HepG2 (cell line): Measurements from ENCODE around the gene ATXN1L. TPM values are rescaled to one million over a fixed set of nuclear protein-coding genes. Genes with fewer than 3 reads are reported as not detected.
A peak's percentile ranks its signal among the peaks of the same experiment; 100 is the strongest.

Experiments
- ARHGAP35 ChIP-seq: sonication (generic); formaldehyde crosslinking; IDR thresholded peaks from 2 replicates; pipeline ENCODE4 v1.9.0; 2022; ENCODE audit warnings: mild to moderate bottlenecking, inconsistent platforms, moderate library complexity, missing genetic modification reagents, borderline replicate concordance
- CBFB ChIP-seq: sonication (generic); formaldehyde crosslinking; IDR thresholded peaks from 2 replicates; pipeline ENCODE4 v1.4.0; 2020; ENCODE audit warnings: missing genetic modification reagents
- EEA1 ChIP-seq: sonication (generic); formaldehyde crosslinking; IDR thresholded peaks from 2 replicates; pipeline ENCODE4 v1.5.1; 2020; ENCODE audit warnings: mild to moderate bottlenecking, missing genetic modification reagents, borderline replicate concordance
- HNRNPL ChIP-seq: fragments of 200-400 bp; formaldehyde crosslinking; IDR thresholded peaks from 2 replicates; pipeline ENCODE4 v1.6.1; 2017; ENCODE audit warnings: mild to moderate bottlenecking, low read depth, low read length
- JUND ChIP-seq: sonication (generic); formaldehyde crosslinking; IDR thresholded peaks from 2 replicates; pipeline ENCODE4 v1.8.0; 2022; ENCODE audit warnings: mild to moderate bottlenecking, missing genetic modification reagents
- MLX ChIP-seq: IDR thresholded peaks from 2 replicates; pipeline ENCODE4 v1.6.1; 2016
- NCOR1 ChIP-seq: fragments of 200-600 bp; sonication (generic); IDR thresholded peaks from 2 replicates; pipeline ENCODE4 v1.7.0; 2017; ENCODE audit warnings: antibody characterized with exemption, low read length, borderline replicate concordance
- PHF5A ChIP-seq: IDR thresholded peaks from one replicate; pipeline ENCODE4 v1.6.1; 2018; ENCODE audit warnings: low read depth, missing genetic modification reagents; ENCODE audit not compliant: unreplicated experiment
- RXRA ChIP-seq: sonication (generic); formaldehyde crosslinking; IDR thresholded peaks from 2 replicates; pipeline ENCODE4 v1.5.1; 2020; ENCODE audit warnings: missing genetic modification reagents
- ZNF10 ChIP-seq: sonication (generic); formaldehyde crosslinking; IDR thresholded peaks from 2 replicates; pipeline ENCODE4 v1.4.0; 2020; ENCODE audit warnings: mild to moderate bottlenecking, low read depth, missing genetic modification reagents, borderline replicate concordance
- ZNF441 ChIP-seq: sonication (generic); formaldehyde crosslinking; IDR thresholded peaks from 2 replicates; pipeline ENCODE4 v1.7.0; 2021; ENCODE audit warnings: missing genetic modification reagents, borderline replicate concordance
- ZNF660 ChIP-seq: sonication (generic); formaldehyde crosslinking; IDR thresholded peaks from 2 replicates; pipeline ENCODE4 v1.5.1; 2020; ENCODE audit warnings: mild to moderate bottlenecking, low read depth, missing genetic modification reagents, borderline replicate concordance
- ZNF674 ChIP-seq: sonication (generic); formaldehyde crosslinking; IDR thresholded peaks from 2 replicates; pipeline ENCODE4 v1.5.0; 2020; ENCODE audit warnings: low read depth, mild to moderate bottlenecking, missing genetic modification reagents
- ZNF724P ChIP-seq: sonication (generic); formaldehyde crosslinking; IDR thresholded peaks from 2 replicates; pipeline ENCODE4 v1.8.0; 2022; ENCODE audit warnings: missing genetic modification reagents, borderline replicate concordance
- polyA plus RNA-seq, 8 experiments: library from polyadenylated mRNA; depleted of rRNA in 3 of 8; stranded (reverse) in 7 of 8; unstranded in 1 of 8; fragments of >200 nt; fragmentation: Illumina TruSeq in 4 of 8; extraction: Trizol in 4 of 8; gene quantifications; 2 replicates each; pipeline versions ENCODE4 v1.2.1 to v1.2.3, GENCODE V29; 2011 to 2016; ENCODE audit warnings: low read depth in 4 of 8, missing spikeins in 1 of 8, mixed read lengths in 1 of 8; ENCODE audit not compliant: insufficient read depth in 1 of 8
- total RNA-seq, 5 experiments: library from RNA; depleted of rRNA; stranded (reverse); fragments of >200 nt; fragmentation: Illumina TruSeq; extraction: Trizol; gene quantifications; 2 replicates each; pipeline ENCODE4 v1.2.3, GENCODE V29; 2016; ENCODE audit warnings: low read depth in 1 of 5
- TF ChIP-seq, protein P1 (sequence below): sonication (generic); formaldehyde crosslinking; IDR thresholded peaks from 2 replicates; pipeline ENCODE4 v1.8.1; 2023; ENCODE audit warnings: mild to moderate bottlenecking, missing genetic modification reagents
- TF ChIP-seq, protein P2 (sequence below): IDR thresholded peaks from 2 replicates; pipeline ENCODE4 v1.6.1; 2016; ENCODE audit warnings: missing compliant biosample characterization, missing genetic modification reagents, borderline replicate concordance
- TF ChIP-seq, protein P3 (sequence below): sonication (generic); formaldehyde crosslinking; IDR thresholded peaks from 2 replicates; pipeline ENCODE4 v1.4.0; 2020; ENCODE audit warnings: missing genetic modification reagents, mild to moderate bottlenecking, borderline replicate concordance
- TF ChIP-seq, protein P4 (sequence below): sonication (generic); formaldehyde crosslinking; IDR thresholded peaks from 2 replicates; pipeline ENCODE4 v1.9.0; 2022; ENCODE audit warnings: missing genetic modification reagents, mild to moderate bottlenecking, borderline replicate concordance

The ATXN1L gene
- total and polyA plus RNA-seq, 2 of the 13 experiments (the other 11 are each of a cell fraction or from before 2014, with no cell fraction given), result 20.0 to 22.4 TPM

- no peak for TF ChIP-seq MLX (CRISPR knock-in tag)
- 0 out of 2 replicates have a peak, but pooled peaks have one; percentile 61 for TF ChIP-seq HNRNPL
- peak; percentile 68 for TF ChIP-seq ZNF724P (CRISPR knock-in tag)
- TF ChIP-seq ARHGAP35 (CRISPR knock-in tag), result peak; percentile 77; the same call in 1 of the 2 replicates
- TF ChIP-seq, protein P1, sequence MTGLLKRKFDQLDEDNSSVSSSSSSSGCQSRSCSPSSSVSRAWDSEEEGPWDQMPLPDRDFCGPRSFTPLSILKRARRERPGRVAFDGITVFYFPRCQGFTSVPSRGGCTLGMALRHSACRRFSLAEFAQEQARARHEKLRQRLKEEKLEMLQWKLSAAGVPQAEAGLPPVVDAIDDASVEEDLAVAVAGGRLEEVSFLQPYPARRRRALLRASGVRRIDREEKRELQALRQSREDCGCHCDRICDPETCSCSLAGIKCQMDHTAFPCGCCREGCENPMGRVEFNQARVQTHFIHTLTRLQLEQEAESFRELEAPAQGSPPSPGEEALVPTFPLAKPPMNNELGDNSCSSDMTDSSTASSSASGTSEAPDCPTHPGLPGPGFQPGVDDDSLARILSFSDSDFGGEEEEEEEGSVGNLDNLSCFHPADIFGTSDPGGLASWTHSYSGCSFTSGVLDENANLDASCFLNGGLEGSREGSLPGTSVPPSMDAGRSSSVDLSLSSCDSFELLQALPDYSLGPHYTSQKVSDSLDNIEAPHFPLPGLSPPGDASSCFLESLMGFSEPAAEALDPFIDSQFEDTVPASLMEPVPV, result no peak
- no peak for TF ChIP-seq ZNF674 (CRISPR knock-in tag)
- no peak for TF ChIP-seq ZNF10 (CRISPR knock-in tag)
- peak; percentile 61 for TF ChIP-seq RXRA
- TF ChIP-seq NCOR1, result no peak; the same call in 1 of the 2 replicates
- TF ChIP-seq CBFB (CRISPR knock-in tag), result peak; percentile 80; the same call in 1 of the 2 replicates
- no peak; the same call in 1 of the 2 replicates for TF ChIP-seq ZNF441 (CRISPR knock-in tag)
- no peak for TF ChIP-seq EEA1 (CRISPR knock-in tag)
- TF ChIP-seq, protein P2, sequence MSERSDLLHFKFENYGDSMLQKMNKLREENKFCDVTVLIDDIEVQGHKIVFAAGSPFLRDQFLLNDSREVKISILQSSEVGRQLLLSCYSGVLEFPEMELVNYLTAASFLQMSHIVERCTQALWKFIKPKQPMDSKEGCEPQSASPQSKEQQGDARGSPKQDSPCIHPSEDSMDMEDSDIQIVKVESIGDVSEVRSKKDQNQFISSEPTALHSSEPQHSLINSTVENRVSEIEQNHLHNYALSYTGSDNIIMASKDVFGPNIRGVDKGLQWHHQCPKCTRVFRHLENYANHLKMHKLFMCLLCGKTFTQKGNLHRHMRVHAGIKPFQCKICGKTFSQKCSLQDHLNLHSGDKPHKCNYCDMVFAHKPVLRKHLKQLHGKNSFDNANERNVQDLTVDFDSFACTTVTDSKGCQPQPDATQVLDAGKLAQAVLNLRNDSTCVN (CRISPR knock-in tag), result peak; percentile 85
- TF ChIP-seq, protein P3, sequence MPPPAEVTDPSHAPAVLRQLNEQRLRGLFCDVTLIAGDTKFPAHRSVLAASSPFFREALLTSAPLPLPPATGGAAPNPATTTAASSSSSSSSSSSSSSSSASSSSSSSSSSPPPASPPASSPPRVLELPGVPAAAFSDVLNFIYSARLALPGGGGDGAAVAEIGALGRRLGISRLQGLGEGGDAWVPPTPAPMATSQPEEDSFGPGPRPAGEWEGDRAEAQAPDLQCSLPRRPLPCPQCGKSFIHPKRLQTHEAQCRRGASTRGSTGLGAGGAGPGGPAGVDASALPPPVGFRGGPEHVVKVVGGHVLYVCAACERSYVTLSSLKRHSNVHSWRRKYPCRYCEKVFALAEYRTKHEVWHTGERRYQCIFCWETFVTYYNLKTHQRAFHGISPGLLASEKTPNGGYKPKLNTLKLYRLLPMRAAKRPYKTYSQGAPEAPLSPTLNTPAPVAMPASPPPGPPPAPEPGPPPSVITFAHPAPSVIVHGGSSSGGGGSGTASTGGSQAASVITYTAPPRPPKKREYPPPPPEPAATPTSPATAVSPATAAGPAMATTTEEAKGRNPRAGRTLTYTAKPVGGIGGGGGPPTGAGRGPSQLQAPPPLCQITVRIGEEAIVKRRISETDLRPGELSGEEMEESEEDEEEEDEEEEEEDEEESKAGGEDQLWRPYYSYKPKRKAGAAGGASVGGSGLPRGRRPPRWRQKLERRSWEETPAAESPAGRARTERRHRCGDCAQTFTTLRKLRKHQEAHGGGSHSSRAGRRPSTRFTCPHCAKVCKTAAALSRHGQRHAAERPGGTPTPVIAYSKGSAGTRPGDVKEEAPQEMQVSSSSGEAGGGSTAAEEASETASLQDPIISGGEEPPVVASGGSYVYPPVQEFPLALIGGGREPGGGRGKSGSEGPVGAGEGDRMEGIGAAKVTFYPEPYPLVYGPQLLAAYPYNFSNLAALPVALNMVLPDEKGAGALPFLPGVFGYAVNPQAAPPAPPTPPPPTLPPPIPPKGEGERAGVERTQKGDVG, result peak; percentile 87; the same call in 1 of the 2 replicates
- TF ChIP-seq JUND, result peak; percentile 83
- TF ChIP-seq, protein P4, sequence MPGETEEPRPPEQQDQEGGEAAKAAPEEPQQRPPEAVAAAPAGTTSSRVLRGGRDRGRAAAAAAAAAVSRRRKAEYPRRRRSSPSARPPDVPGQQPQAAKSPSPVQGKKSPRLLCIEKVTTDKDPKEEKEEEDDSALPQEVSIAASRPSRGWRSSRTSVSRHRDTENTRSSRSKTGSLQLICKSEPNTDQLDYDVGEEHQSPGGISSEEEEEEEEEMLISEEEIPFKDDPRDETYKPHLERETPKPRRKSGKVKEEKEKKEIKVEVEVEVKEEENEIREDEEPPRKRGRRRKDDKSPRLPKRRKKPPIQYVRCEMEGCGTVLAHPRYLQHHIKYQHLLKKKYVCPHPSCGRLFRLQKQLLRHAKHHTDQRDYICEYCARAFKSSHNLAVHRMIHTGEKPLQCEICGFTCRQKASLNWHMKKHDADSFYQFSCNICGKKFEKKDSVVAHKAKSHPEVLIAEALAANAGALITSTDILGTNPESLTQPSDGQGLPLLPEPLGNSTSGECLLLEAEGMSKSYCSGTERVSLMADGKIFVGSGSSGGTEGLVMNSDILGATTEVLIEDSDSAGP (CRISPR knock-in tag), result peak; percentile 91
- TF ChIP-seq ZNF660 (CRISPR knock-in tag), result no peak
- peak; percentile 46 for TF ChIP-seq PHF5A (CRISPR knock-in tag)
Observed at GRCh38 chr16:71808593-71809459, 37.0 kb upstream of the ATXN1L start, which contains the start of gene AP1G1 (continued).
